OCI-M2 (cell line): ENCODE results near the gene TMEM174.

ENCODE experiments used
- DNase-seq: peaks from one replicate; lab custom pipeline; 2025; ENCODE audit not compliant: unreplicated experiment; lab: John Stamatoyannopoulos, UW

TMEM174 gene, protein sequence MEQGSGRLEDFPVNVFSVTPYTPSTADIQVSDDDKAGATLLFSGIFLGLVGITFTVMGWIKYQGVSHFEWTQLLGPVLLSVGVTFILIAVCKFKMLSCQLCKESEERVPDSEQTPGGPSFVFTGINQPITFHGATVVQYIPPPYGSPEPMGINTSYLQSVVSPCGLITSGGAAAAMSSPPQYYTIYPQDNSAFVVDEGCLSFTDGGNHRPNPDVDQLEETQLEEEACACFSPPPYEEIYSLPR

GRCh38 chr5:73172951-73173350, at the start of gene TMEM174:
Gene TMEM174 (plus strand): TSS chr5:73173193. CDS start chr5:73173244, 51 bp downstream.
- no peak for DNase-seq

DNA sequence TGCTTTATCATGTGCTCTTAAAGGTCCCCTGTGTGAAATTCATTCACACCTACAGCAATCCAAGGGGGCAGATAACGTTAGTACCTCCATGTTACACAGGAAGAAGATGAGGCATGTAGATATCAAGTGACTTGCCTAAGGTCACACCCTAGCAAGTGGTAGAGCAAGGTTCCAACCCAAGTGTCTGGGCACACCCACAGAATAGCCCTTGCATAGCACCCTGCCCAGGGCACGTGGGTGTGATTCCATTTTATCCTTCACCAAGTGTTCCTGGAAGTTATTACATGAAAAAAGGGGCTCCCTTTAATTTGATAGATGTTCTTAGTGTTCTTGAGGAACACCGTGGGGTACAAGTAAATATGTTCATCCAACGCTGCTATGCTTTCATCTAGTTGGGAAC, 47.7 kb upstream of the TMEM174 start:
- DNase-seq, result no peak

DNA sequence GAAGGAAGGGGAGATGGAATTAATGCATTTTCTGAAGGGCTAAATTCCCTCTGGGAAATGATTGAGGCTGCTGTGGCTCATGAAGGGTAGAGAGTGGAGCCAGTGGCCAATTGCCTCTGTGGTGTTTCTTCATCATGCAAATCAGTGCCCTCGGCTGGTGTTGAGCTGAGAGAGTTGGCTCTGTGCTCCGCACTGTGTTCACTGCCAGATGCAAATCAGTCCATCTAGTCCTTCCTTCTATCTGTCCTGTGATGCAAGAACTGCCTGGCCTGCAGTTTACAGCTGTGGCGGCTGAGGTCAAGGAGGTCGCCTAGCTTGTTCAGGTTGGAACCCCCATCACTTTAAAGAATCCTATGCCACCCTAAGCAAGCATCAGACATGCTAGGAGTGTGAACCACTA, 46.6 kb upstream of the TMEM174 start:
- no peak for DNase-seq

DNA sequence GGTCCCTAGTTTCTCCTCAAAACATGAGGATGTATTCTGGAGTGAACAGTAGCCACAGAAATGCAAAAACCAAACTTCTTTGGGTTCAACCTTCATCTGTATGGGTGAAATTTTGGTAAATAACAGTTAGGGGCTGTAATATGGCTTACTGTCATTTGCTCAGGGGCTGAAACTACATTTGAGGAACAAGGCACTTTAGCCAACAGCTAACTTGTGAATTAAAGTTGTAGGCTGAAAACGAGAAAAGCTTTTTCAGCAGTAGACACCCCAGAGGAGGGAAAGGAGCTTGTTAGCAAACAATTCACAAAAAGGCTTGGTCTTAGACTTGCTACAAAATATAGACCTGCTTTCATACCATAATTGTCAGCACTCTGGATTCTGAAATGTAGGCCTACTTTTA, 46.0 kb upstream of the TMEM174 start:
- DNase-seq, result no peak

GRCh38 chr5:73129143-73129542, 43.9 kb upstream of the TMEM174 start:
- DNase-seq, result no peak

GRCh38 chr5:73130811-73131210, 42.2 kb upstream of the TMEM174 start:
- no peak for DNase-seq

DNA sequence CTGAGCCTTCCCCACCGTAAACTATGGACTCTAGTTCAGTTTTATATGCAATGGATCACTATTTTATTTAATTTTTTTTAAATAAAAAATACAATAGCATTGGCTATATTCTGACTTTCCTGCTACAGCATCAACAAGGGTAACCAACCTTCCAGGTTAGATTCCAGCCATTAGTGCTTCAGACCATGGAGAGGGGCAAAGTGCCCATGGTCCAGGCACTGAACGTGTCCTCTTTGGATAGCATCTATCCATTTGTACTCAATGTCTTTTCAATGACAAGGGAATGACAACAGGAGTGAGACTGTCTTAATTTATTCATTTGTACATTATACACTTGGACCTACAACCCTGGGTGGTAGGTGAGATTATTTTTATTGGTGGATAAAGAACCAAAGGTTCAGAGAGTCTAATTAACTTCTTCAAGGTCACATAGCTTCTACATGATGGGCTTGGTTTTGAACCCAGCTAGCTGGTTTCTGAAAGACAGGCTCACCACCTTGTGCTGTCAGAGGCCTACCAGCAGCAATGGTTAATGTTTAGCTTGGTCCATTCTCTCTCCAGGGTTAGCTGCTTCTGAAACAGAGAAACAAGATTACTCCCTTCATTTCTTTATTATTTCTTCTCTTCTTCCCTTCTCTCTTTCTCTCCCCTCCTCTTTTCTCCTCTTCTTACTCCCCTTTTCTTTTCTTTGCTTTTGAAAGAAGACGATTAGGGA, 41.1 kb upstream of the TMEM174 start:
- DNase-seq, result no peak

DNA sequence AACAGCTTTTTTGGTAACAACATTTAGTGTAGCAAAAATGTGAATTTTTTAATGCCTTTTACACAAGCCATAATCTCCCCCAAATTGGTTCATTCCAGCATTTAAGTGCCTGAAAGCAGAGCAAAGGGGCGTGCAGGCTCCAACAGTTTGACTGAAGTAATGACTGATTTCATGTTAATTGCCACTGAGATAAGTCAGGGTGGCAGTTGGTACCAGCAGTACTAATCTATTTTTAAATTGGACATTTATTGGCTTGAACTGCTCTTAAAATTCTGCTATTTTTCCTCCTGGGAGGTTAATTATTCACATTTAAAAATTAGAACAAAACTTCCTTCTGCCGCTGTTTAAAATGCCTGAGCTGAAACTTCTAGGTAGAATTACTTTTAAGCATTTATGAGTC, 40.2 kb upstream of the TMEM174 start:
- DNase-seq, result no peak

- DNase-seq, result no peak
Measured at GRCh38 chr5:73135021-73135420, 38.0 kb upstream of the TMEM174 start.

- no peak for DNase-seq
Measured at GRCh38 chr5:73135429-73136054, 37.5 kb upstream of the TMEM174 start.

DNA sequence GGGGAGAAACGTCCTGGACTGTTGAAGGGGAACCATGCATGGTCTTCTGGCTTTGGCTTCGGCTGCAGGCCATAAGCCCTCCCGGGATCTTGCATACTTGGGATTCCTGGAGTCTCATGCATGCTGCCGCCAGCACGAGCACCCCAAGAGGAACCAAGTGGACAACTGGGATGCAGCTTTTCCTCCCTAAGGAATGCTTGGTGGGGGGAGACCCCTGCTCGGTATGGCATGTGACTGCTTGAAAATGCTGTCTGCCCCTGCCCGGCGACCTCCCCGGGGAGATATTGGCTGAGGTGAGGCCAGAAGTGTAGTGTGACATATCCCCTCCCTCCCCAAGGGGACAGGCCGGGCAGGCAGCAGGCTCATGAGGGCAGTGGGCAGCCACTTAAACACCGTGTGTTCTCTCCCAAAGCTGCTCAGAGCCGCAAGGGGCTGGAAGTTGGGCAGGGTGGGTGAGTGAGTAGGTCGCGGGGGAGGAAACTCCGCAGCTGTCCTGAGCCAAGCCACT, 36.9 kb upstream of the TMEM174 start:
- DNase-seq, result no peak

GRCh38 chr5:73137563-73138530, 35.1 kb upstream of the TMEM174 start:
- no peak for DNase-seq

GRCh38 chr5:73139485-73139884, 33.5 kb upstream of the TMEM174 start:
- no peak for DNase-seq

DNA sequence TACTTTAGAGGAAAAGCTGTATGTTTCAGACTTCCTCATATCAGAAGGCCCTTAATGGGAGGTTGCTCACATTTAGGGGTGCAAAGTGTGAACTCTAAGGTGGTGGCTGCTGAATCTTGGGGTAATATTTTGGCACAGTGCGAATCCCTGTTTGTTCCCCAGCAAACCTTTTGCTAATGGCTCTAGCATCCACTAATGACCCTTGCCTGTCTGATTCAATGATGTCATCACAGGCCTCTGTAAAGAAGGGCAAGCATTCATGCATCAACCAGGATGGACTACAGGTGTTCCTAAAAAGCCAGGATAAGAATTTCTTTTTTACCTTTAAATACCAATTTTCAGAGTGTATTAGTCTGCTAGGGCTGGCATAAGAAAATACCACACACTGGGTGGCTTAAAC, 32.2 kb upstream of the TMEM174 start:
- no peak for DNase-seq

GRCh38 chr5:73142035-73142434, 31.0 kb upstream of the TMEM174 start:
- DNase-seq, result no peak

- no peak for DNase-seq
Measured at GRCh38 chr5:73143716-73144115, 29.3 kb upstream of the TMEM174 start.

DNA sequence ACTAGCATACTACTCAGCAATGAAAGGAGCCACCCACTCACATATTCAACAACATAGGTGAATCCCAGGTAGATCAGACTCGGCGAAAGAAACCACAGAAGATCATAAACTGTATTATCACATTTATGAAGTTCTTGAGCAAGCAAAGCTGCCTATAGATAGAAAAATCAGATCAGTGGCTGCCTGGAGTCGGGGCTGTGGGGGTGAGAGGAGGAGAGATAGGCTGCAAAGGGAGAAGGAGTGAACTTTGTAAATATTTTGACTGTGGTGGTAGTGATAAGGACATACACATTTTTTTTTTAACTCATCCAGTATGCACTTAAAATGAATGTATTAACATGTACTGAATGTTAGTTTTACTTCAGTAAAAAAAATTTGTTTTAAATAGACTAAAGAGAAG, 23.5 kb upstream of the TMEM174 start:
- DNase-seq, result no peak

- DNase-seq, result no peak
Measured at GRCh38 chr5:73150876-73151275, 22.1 kb upstream of the TMEM174 start.

DNA sequence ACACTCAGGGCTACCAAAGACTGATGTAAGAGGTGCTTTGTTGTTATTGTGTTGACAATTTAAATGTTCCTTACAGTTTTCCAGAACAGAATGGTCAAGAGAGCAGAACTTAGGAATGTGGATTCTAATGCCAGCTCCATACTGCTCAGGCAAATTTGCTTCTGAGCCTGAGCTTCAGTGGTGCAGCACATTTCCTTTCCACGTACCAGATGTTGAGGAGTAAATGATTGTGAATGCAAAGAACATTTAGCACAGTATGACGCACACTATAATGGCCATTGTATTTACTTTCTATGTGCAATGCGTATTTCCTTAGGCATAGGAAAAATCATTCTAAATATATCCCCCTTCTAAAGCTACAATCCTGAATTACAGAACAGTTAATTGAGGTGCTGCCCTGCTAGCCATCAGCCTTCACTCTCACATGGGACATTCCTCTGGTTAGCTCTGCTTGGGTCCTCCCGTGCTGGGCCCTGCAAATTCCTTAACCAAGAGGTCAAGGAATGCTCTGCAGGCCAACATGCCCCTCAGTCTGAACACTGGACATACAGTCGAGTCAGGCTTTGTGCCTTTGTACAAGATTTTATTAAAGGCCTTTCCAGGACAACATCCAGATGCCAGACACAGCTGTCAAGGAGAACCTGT, 21.1 kb upstream of the TMEM174 start:
- no peak for DNase-seq
